HepG2 (cell line): Measurements from ENCODE around the gene ATP2A2. TPM values are rescaled to one million over a fixed set of nuclear protein-coding genes. Genes with fewer than 3 reads are reported as not detected.

Source experiments
- AFF4 ChIP-seq: sonication (generic); formaldehyde crosslinking; IDR thresholded peaks from 2 replicates; pipeline ENCODE4 v1.4.0; 2020; ENCODE audit warnings: missing genetic modification reagents
- ASH2L ChIP-seq: fragments of 300-600, 200-600 bp; sonication (generic); IDR thresholded peaks from 2 replicates; pipeline ENCODE4 v1.7.0; 2017; ENCODE audit warnings: low read depth, mild to moderate bottlenecking, moderate library complexity, mixed read lengths, low read length; ENCODE audit not compliant: insufficient read length
- CAMTA2 ChIP-seq: sonication (generic); formaldehyde crosslinking; IDR thresholded peaks from 2 replicates; pipeline ENCODE4 v1.4.0; 2020; ENCODE audit warnings: mild to moderate bottlenecking, missing genetic modification reagents, borderline replicate concordance
- ERF ChIP-seq: IDR thresholded peaks from 2 replicates; pipeline ENCODE4 v1.6.1; 2018; ENCODE audit warnings: missing biosample characterization, missing genetic modification reagents
- GATAD2A ChIP-seq: IDR thresholded peaks from 2 replicates; pipeline ENCODE4 v1.6.1; 2016
- GZF1 ChIP-seq: sonication (generic); formaldehyde crosslinking; IDR thresholded peaks from 2 replicates; pipeline ENCODE4 v1.5.1; 2020; ENCODE audit warnings: mild to moderate bottlenecking, missing genetic modification reagents
- IRF2 ChIP-seq: IDR thresholded peaks from 2 replicates; pipeline ENCODE4 v1.6.1; 2018; ENCODE audit warnings: missing genetic modification reagents, missing compliant biosample characterization
- KAT7 ChIP-seq: IDR thresholded peaks from 2 replicates; pipeline ENCODE4 v1.6.1; 2018; ENCODE audit warnings: borderline replicate concordance, missing compliant biosample characterization
- KDM3A ChIP-seq: IDR thresholded peaks from 2 replicates; pipeline ENCODE4 v1.6.1; 2018; ENCODE audit warnings: low read depth, missing compliant biosample characterization
- KLF13 ChIP-seq: sonication (generic); formaldehyde crosslinking; IDR thresholded peaks from 2 replicates; pipeline ENCODE4 v1.4.0; 2020; ENCODE audit warnings: mild to moderate bottlenecking, missing genetic modification reagents
- MAFF ChIP-seq: IDR thresholded peaks from 2 replicates; pipeline ENCODE4 v1.6.1; 2011; ENCODE audit warnings: low read depth, low read length, improper control_type of control experiment
- MAFK ChIP-seq, 2 experiments: IDR thresholded peaks in 1 of 2; conservative IDR thresholded peaks in 1 of 2; 2 replicates each; pipeline ENCODE4 v1.6.1; 2011; ENCODE audit warnings: improper control_type of control experiment in 2 of 2, low read length in 2 of 2
- MAX ChIP-seq: IDR thresholded peaks from 2 replicates; pipeline ENCODE4 v1.6.1; 2012; ENCODE audit warnings: inconsistent platforms
- MTF1 ChIP-seq: sonication (generic); formaldehyde crosslinking; IDR thresholded peaks from 2 replicates; pipeline ENCODE4 v1.5.0; 2020; ENCODE audit warnings: missing genetic modification reagents
- NCOA2 ChIP-seq: sonication (generic); formaldehyde crosslinking; IDR thresholded peaks from 2 replicates; pipeline ENCODE4 v1.8.0; 2022; ENCODE audit warnings: inconsistent platforms
- PITX1 ChIP-seq: sonication (generic); formaldehyde crosslinking; IDR thresholded peaks from 2 replicates; pipeline ENCODE4 v1.5.1; 2020; ENCODE audit warnings: mild to moderate bottlenecking, missing genetic modification reagents
- RARA ChIP-seq: IDR thresholded peaks from 2 replicates; pipeline ENCODE4 v1.6.1; 2016; ENCODE audit warnings: missing genetic modification reagents, missing compliant biosample characterization
- REL ChIP-seq: sonication (generic); formaldehyde crosslinking; conservative IDR thresholded peaks from 2 replicates; pipeline ENCODE4 v1.8.0; 2022; ENCODE audit warnings: mild to moderate bottlenecking, missing genetic modification reagents, moderate library complexity
- SALL1 ChIP-seq: sonication (generic); formaldehyde crosslinking; IDR thresholded peaks from 2 replicates; pipeline ENCODE4 v1.8.0; 2022; ENCODE audit warnings: mild to moderate bottlenecking, missing genetic modification reagents
- SOX5 ChIP-seq: IDR thresholded peaks from 2 replicates; pipeline ENCODE4 v1.6.1; 2016; ENCODE audit warnings: borderline replicate concordance
- SOX6 ChIP-seq, 2 experiments: fragments of 450-650 bp in 1 of 2; sonication (generic) in 1 of 2; formaldehyde crosslinking in 1 of 2; IDR thresholded peaks; 2 replicates each; pipeline versions ENCODE4 v1.4.0 to v1.6.1; 2017 to 2020; ENCODE audit warnings: antibody characterized with exemption in 1 of 2, mild to moderate bottlenecking in 1 of 2, missing genetic modification reagents in 1 of 2
- SP4 ChIP-seq: sonication (generic); formaldehyde crosslinking; IDR thresholded peaks from 2 replicates; pipeline ENCODE4 v1.8.1; 2023; ENCODE audit warnings: mild to moderate bottlenecking, missing genetic modification reagents
- STAG1 ChIP-seq: sonication (generic); formaldehyde crosslinking; IDR thresholded peaks from 2 replicates; pipeline ENCODE4 v1.4.0; 2020; ENCODE audit warnings: missing genetic modification reagents
- TGIF2 ChIP-seq: IDR thresholded peaks from 2 replicates; pipeline ENCODE4 v1.6.1; 2016; ENCODE audit warnings: control low read depth, missing compliant biosample characterization
- ZKSCAN8 ChIP-seq: IDR thresholded peaks from 2 replicates; pipeline ENCODE4 v1.6.1; 2016; ENCODE audit warnings: borderline replicate concordance, missing genetic modification reagents, missing compliant biosample characterization
- ZNF331 ChIP-seq: sonication (generic); formaldehyde crosslinking; IDR thresholded peaks from 2 replicates; pipeline ENCODE4 v1.4.0; 2020; ENCODE audit warnings: missing genetic modification reagents
- ZNF589 ChIP-seq: sonication (generic); formaldehyde crosslinking; conservative IDR thresholded peaks from 2 replicates; pipeline ENCODE4 v1.8.0; 2022; ENCODE audit warnings: mild to moderate bottlenecking, moderate library complexity, missing genetic modification reagents
- ZNF883 ChIP-seq: sonication (generic); formaldehyde crosslinking; IDR thresholded peaks from 2 replicates; pipeline ENCODE4 v1.5.1; 2020; ENCODE audit warnings: mild to moderate bottlenecking, missing genetic modification reagents; ENCODE audit errors: not compliant biosample characterization
- polyA plus RNA-seq, 8 experiments: library from polyadenylated mRNA; depleted of rRNA in 3 of 8; stranded (reverse) in 7 of 8; unstranded in 1 of 8; fragments of >200 nt; fragmentation: Illumina TruSeq in 4 of 8; extraction: Trizol in 4 of 8; gene quantifications; 2 replicates each; pipeline versions ENCODE4 v1.2.1 to v1.2.3, GENCODE V29; 2011 to 2016; ENCODE audit warnings: low read depth in 4 of 8, missing spikeins in 1 of 8, mixed read lengths in 1 of 8; ENCODE audit not compliant: insufficient read depth in 1 of 8
- total RNA-seq, 5 experiments: library from RNA; depleted of rRNA; stranded (reverse); fragments of >200 nt; fragmentation: Illumina TruSeq; extraction: Trizol; gene quantifications; 2 replicates each; pipeline ENCODE4 v1.2.3, GENCODE V29; 2016; ENCODE audit warnings: low read depth in 1 of 5

The ATP2A2 gene
- total and polyA plus RNA-seq, 2 of the 13 experiments (the other 11 are each of a cell fraction or from before 2014, with no cell fraction given), result 35.4 to 85.5 TPM

- TF ChIP-seq AFF4 (CRISPR knock-in tag), result no peak
- TF ChIP-seq GATAD2A (CRISPR knock-in tag), result peak; percentile 90
- peak; percentile 42; the same call in 1 of the 2 replicates for TF ChIP-seq MAFF
- no peak for TF ChIP-seq REL
- TF ChIP-seq ERF (CRISPR knock-in tag), result peak; percentile 45; the same call in 1 of the 2 replicates
- TF ChIP-seq KAT7 (CRISPR knock-in tag), result no peak
- peak; percentile 32 for TF ChIP-seq ASH2L
- TF ChIP-seq MAFK (conservative IDR thresholded peaks at IDR 0.05 in 1 of 2, IDR thresholded peaks at IDR 0.05 in 1 of 2; ENCODE audit: low read length in 2 of 2), result peak; percentile 3 to 56; a peak in 1 of 4 replicates
- peak; percentile 86 for TF ChIP-seq SOX5 (CRISPR knock-in tag)
- TF ChIP-seq ZKSCAN8, result peak; percentile 63; the same call in 1 of the 2 replicates
- peak; percentile 40 for TF ChIP-seq STAG1 (CRISPR knock-in tag)
- peak; percentile 32; the same call in 1 of the 2 replicates for TF ChIP-seq IRF2
- TF ChIP-seq KLF13 (CRISPR knock-in tag), result no peak
- 0 out of 2 replicates have a peak, but pooled peaks have one; percentile 15 for TF ChIP-seq SP4 (CRISPR knock-in tag)
- TF ChIP-seq KDM3A (CRISPR knock-in tag), result 0 out of 2 replicates have a peak, but pooled peaks have one; percentile 44
- no peak for TF ChIP-seq ZNF589 (CRISPR knock-in tag)
- no peak for TF ChIP-seq MTF1 (CRISPR knock-in tag)
- no peak for TF ChIP-seq TGIF2 (CRISPR knock-in tag)
- no peak for TF ChIP-seq GZF1 (CRISPR knock-in tag)
- peak; percentile 81 for TF ChIP-seq MAX
- TF ChIP-seq RARA, result peak; percentile 52
- TF ChIP-seq SOX6 (IDR thresholded peaks at IDR 0.05), result no peak
- peak; percentile 90 for TF ChIP-seq SOX6 (CRISPR knock-in tag; IDR thresholded peaks at IDR 0.05)
- TF ChIP-seq ZNF331 (CRISPR knock-in tag), result peak; percentile 86; the same call in 1 of the 2 replicates
- peak; percentile 62 for TF ChIP-seq PITX1
- TF ChIP-seq NCOA2, result peak; percentile 63
- TF ChIP-seq ZNF883 (CRISPR knock-in tag), result no peak
- no peak for TF ChIP-seq CAMTA2 (CRISPR knock-in tag)
- peak; percentile 64 for TF ChIP-seq SALL1 (CRISPR knock-in tag)
Observed at GRCh38 chr12:110345176-110345661, 64.2 kb downstream of the ATP2A2 start (continued).
